ENCODE data around the gene CACNG7. TPM values are rescaled to one million over a fixed set of nuclear protein-coding genes. Genes with fewer than 3 reads are reported as not detected.

CACNG7 gene
- total RNA-seq, 2 experiments from 2014 or later = not detected

DNA sequence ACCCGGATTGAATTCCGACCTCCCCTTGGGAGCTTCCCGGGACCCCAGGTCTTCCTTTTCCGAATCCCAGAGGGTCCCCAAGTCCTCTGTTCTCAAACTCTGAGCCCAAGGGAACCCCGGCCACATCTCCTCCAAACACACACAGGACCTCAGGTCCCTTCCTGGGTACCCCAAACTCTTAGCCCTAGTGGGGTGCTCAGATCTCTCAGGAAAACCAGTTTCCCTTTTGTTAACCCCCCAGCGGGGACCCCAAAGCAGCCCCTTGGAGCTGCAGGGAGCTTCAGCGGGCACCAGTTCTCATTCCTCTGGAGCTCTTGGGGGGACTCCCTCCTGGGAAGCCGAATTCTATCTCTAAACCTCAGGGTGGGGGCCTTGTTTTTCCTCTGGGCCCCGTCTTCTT is 83.1 kb downstream of the CACNG7 start:
- Mint-ChIP-seq H3K27ac (no peak overlapping the region), H3K9me3 (no peaks in the 10 kb centered on the region), H3K36me3 (no peaks in the 10 kb centered on the region), H3K4me3 (no peak overlapping the region), H3K27me3 (peaks cover 29% of the 10 kb centered on the region), H3K4me1 (no peaks in the 10 kb centered on the region)
- ATAC-seq (ENCODE audit: low read depth) (no peak), DNase-seq (no peak)
- POLR2A ChIA-PET = no interaction called here

DNA sequence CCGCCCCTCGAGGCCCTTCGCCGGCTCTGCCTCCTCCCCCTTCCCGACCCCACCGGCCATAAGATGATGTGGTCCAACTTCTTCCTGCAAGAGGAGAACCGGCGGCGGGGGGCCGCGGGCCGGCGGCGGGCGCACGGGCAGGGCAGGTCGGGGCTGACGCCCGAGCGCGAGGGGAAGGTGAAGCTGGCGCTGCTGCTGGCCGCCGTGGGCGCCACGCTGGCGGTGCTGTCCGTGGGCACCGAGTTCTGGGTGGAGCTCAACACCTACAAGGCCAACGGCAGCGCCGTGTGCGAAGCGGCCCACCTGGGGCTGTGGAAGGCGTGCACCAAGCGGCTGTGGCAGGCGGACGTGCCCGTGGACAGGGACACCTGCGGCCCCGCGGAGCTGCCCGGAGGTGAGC is 83.7 kb downstream of the CACNG7 start:
- DNase-seq (no peak), ATAC-seq (ENCODE audit: low read depth) (no peak)
- H3K36me3 Mint-ChIP-seq = no peaks in the 10 kb centered on the region
- no peaks in the 10 kb centered on the region for H3K4me1 Mint-ChIP-seq
- POLR2A ChIA-PET = no interaction called here
- H3K27me3 Mint-ChIP-seq = peaks cover 29% of the 10 kb centered on the region
- no peak overlapping the region for H3K4me3 Mint-ChIP-seq
- H3K27ac Mint-ChIP-seq = no peak overlapping the region
- no peaks in the 10 kb centered on the region for H3K9me3 Mint-ChIP-seq

- Mint-ChIP-seq H3K9me3 (no peaks in the 10 kb centered on the region), H3K36me3 (no peaks in the 10 kb centered on the region)
These were observed 84.4 kb downstream of the CACNG7 start for GRCh38 chr19:53993448-53993847.

More at GRCh38 chr19:53993448-53993847, 84.4 kb downstream of the CACNG7 start:
- Mint-ChIP-seq H3K27ac (no peak overlapping the region), H3K4me3 (no peak overlapping the region), H3K27me3 (peaks cover 28% of the 10 kb centered on the region), H3K4me1 (no peaks in the 10 kb centered on the region)
- ATAC-seq (ENCODE audit: low read depth) = no peak
- DNase-seq = no peak
- POLR2A ChIA-PET = no interaction called here

Other genes starting within 250 kb of the CACNG7 start
- not detected for gene NLRP12, start 85.0 kb upstream of the CACNG7 start, total RNA-seq
- gene MYADM, start 41.4 kb upstream of the CACNG7 start, total RNA-seq = 10 to 100 TPM; 76.3 to 77.3 TPM
- not detected for gene PRKCG, start 27.1 kb upstream of the CACNG7 start, total RNA-seq
- gene CACNG8, start 53.7 kb downstream of the CACNG7 start, total RNA-seq = not detected
- gene CACNG6, start 82.4 kb downstream of the CACNG7 start, total RNA-seq = not detected
- gene VSTM1, start 154.6 kb downstream of the CACNG7 start, total RNA-seq = not detected
- gene TARM1, start 172.1 kb downstream of the CACNG7 start, total RNA-seq = not detected
- 1 to 10 TPM in 1 of 2 experiments, under 1 TPM in 1; 0.96 to 1.5 TPM for gene OSCAR, start 191.5 kb downstream of the CACNG7 start, total RNA-seq
- gene NDUFA3, start 193.6 kb downstream of the CACNG7 start, total RNA-seq = 100 to 1,000 TPM; 134 to 135 TPM
- 10 to 100 TPM; 37.9 to 43.3 TPM for gene TFPT, start 206.4 kb downstream of the CACNG7 start, total RNA-seq
- gene PRPF31, start 206.5 kb downstream of the CACNG7 start, total RNA-seq = 10 to 100 TPM; 66.3 to 69.3 TPM
- gene CNOT3, start 228.5 kb downstream of the CACNG7 start, total RNA-seq = 10 to 100 TPM; 60.0 to 72.3 TPM

Data from activated naive CD8-positive, alpha-beta T cell treated with anti-CD3 and anti-CD28 coated beads, Interleukin-2, amount 10 ng/mL, durations not matched to agents 7 days and 5 days (primary cell).